Panc1 (cell line): ENCODE results near the gene FBXO17. TPM values are rescaled to one million over a fixed set of nuclear protein-coding genes. Genes with fewer than 3 reads are reported as not detected.

Source experiments
- ATAC-seq: fragments of 200-7000 bp; cut with Tn5 transposase; 2 replicates; pipeline ENCODE4 v1.9.1; 2020; ENCODE audit warnings: mild to moderate bottlenecking, moderate library complexity
- BruUV-seq: library from RNA; stranded (reverse); fragments of 400-500 nt; replicated peaks from 2 replicates; lab custom pipeline; 2021; lab: Mats Ljungman, UMichigan
- CTCF ChIA-PET: fragments of 300-600 bp; sonication (Branson Sonifier 250); formaldehyde crosslinking; loops from one replicate; lab custom pipeline; 2022; ENCODE audit warnings: antibody characterized with exemption; lab: Charles Lee
- POLR2A ChIA-PET: fragments of 300-600 bp; sonication (Branson Sonifier 250); formaldehyde crosslinking; loops from one replicate; lab custom pipeline; 2022; ENCODE audit warnings: antibody characterized with exemption; lab: Charles Lee
- DNase-seq: peaks from one replicate; pipeline ENCODE4 v3.0.0-alpha.2; 2010; ENCODE audit warnings: low read depth, low spot score
- H3K27ac ChIP-seq: 2 replicates; pipeline ENCODE4 v1.5.1; 2011; ENCODE audit warnings: mild to moderate bottlenecking, low read length, inconsistent platforms
- H3K27me3 ChIP-seq: fragments of 200-500 bp; sonication (Bioruptor generic); 2 replicates; pipeline ENCODE4 v1.6.0; 2014; ENCODE audit warnings: low read length, inconsistent platforms; ENCODE audit not compliant: control insufficient read depth, insufficient read depth
- H3K36me3 ChIP-seq: fragments of 200-500 bp; sonication (Bioruptor generic); 2 replicates; pipeline ENCODE4 v1.5.1; 2014; ENCODE audit warnings: inconsistent platforms, mild to moderate bottlenecking, low read length, moderate library complexity; ENCODE audit not compliant: control insufficient read depth, insufficient read depth
- H3K4me1 ChIP-seq: 2 replicates; pipeline ENCODE4 v1.5.1; 2011; ENCODE audit warnings: inconsistent platforms, mild to moderate bottlenecking, low read length, moderate library complexity; ENCODE audit not compliant: control insufficient read depth, insufficient read depth
- H3K4me3 ChIP-seq, 2 experiments: 2 replicates each; pipeline ENCODE4 v1.5.1; 2011 to 2012; ENCODE audit warnings: low read depth in 2 of 2, low read length in 2 of 2, mild to moderate bottlenecking in 2 of 2, inconsistent platforms in 1 of 2, moderate library complexity in 1 of 2
- H3K9me3 ChIP-seq: fragments of 200-500 bp; sonication (Bioruptor generic); 2 replicates; pipeline ENCODE4 v1.5.1; 2014; ENCODE audit warnings: low read depth, mild to moderate bottlenecking, inconsistent platforms, low read length, moderate library complexity; ENCODE audit not compliant: control insufficient read depth, insufficient read depth
- POLR2AphosphoS5 ChIP-seq: IDR thresholded peaks from 2 replicates; pipeline ENCODE4 v1.6.1; 2012; ENCODE audit warnings: mild to moderate bottlenecking, low read depth, low read length, moderate library complexity
- SIN3A ChIP-seq: IDR thresholded peaks from 2 replicates; pipeline ENCODE4 v1.6.1; 2012; ENCODE audit warnings: low read depth, mild to moderate bottlenecking, low read length, moderate library complexity, borderline replicate concordance; ENCODE audit not compliant: insufficient read depth
- TCF7L2 ChIP-seq: IDR thresholded peaks from 2 replicates; pipeline ENCODE4 v1.6.1; 2011; ENCODE audit warnings: mild to moderate bottlenecking, low read depth, low read length, inconsistent platforms
- in situ Hi-C: cut with HindIII; loops from 2 replicates; pipeline ENCODE4 v1.10.0; 2016; ENCODE audit warnings: low sequenced_read_pairs, low pct_unique_long_range_greater_than_20kb
- intact Hi-C: fragments of 100-400 bp; cut with micrococcal nuclease; formaldehyde crosslinking; loops from one replicate; pipeline ENCODE4 v1.10.0; 2022; ENCODE audit not compliant: unreplicated experiment
- total RNA-seq: library from RNA; stranded (reverse); gene quantifications from one replicate; pipeline ENCODE4 v1.2.1, GENCODE V29; 2021; ENCODE audit not compliant: unreplicated experiment
- TF ChIP-seq, protein P1 (sequence below): fragments of 450-650 bp; IDR thresholded peaks from 2 replicates; pipeline ENCODE4 v1.5.1; 2017; ENCODE audit warnings: mild to moderate bottlenecking
- TF ChIP-seq, protein P2 (sequence below), 2 experiments: IDR thresholded peaks; 2 replicates each; pipeline ENCODE4 v1.6.1; 2011 to 2012; ENCODE audit warnings: low read depth in 2 of 2, control low read depth in 1 of 2, low read length in 1 of 2, mild to moderate bottlenecking in 1 of 2, moderate library complexity in 1 of 2; ENCODE audit not compliant: insufficient read depth in 1 of 2

Gene FBXO17
- total RNA-seq, 1 experiment from 2014 or later = 411 TPM

DNA sequence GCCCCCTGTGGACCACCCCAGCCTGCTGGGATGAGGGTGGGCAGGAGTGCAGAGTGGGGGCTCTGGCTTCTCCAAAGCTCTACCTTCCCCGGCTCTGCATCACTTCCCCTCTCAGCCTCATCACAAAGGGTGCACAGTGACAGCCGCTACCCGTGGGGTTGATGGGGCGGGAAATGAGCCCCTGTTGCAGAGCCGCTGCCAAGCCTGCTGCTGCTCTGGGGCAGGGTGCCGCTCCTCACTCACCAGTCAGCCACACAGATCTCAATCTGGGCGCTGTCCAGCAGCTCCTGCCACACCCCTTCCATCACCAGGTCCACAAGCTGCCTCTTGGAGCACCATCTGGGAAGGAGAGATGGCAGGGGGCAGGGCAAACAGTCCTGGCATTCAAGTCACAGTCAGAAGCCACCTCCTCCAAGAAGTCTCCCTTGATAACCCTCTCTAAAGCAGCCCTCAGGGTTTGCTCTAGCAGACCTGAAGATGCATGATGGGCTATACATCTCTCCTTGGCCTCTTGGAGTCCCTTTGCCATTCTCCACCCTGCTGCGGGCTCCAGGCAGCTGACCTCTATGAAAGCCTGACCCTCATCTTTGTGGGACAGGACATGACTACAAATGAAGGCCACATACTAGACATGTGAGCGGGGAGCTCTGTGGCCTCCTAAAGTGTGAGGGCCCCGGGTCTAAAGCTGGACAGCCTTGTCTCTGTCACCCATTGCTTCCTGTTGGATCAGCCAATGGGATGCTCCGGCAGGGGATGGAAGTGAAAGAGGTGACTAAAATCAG lies 29.1 kb downstream of the FBXO17 start:
- no peak overlapping the region for H3K27ac ChIP-seq
- peak; percentile 7 for ATAC-seq
- intact Hi-C loops = loop anchor here (10.0 kb wide), 1 partner anchor 388 kb away; the partner anchor contains the start of gene GMFG
- TF ChIP-seq POLR2AphosphoS5 = no peak; the same call in none of the 2 replicates
- TF ChIP-seq, protein P1, sequence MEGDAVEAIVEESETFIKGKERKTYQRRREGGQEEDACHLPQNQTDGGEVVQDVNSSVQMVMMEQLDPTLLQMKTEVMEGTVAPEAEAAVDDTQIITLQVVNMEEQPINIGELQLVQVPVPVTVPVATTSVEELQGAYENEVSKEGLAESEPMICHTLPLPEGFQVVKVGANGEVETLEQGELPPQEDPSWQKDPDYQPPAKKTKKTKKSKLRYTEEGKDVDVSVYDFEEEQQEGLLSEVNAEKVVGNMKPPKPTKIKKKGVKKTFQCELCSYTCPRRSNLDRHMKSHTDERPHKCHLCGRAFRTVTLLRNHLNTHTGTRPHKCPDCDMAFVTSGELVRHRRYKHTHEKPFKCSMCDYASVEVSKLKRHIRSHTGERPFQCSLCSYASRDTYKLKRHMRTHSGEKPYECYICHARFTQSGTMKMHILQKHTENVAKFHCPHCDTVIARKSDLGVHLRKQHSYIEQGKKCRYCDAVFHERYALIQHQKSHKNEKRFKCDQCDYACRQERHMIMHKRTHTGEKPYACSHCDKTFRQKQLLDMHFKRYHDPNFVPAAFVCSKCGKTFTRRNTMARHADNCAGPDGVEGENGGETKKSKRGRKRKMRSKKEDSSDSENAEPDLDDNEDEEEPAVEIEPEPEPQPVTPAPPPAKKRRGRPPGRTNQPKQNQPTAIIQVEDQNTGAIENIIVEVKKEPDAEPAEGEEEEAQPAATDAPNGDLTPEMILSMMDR = no peak
- TF ChIP-seq, protein P2, sequence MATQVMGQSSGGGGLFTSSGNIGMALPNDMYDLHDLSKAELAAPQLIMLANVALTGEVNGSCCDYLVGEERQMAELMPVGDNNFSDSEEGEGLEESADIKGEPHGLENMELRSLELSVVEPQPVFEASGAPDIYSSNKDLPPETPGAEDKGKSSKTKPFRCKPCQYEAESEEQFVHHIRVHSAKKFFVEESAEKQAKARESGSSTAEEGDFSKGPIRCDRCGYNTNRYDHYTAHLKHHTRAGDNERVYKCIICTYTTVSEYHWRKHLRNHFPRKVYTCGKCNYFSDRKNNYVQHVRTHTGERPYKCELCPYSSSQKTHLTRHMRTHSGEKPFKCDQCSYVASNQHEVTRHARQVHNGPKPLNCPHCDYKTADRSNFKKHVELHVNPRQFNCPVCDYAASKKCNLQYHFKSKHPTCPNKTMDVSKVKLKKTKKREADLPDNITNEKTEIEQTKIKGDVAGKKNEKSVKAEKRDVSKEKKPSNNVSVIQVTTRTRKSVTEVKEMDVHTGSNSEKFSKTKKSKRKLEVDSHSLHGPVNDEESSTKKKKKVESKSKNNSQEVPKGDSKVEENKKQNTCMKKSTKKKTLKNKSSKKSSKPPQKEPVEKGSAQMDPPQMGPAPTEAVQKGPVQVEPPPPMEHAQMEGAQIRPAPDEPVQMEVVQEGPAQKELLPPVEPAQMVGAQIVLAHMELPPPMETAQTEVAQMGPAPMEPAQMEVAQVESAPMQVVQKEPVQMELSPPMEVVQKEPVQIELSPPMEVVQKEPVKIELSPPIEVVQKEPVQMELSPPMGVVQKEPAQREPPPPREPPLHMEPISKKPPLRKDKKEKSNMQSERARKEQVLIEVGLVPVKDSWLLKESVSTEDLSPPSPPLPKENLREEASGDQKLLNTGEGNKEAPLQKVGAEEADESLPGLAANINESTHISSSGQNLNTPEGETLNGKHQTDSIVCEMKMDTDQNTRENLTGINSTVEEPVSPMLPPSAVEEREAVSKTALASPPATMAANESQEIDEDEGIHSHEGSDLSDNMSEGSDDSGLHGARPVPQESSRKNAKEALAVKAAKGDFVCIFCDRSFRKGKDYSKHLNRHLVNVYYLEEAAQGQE (IDR thresholded peaks at IDR 0.05; ENCODE audit: insufficient read depth in 1 of 2, low read depth in 2 of 2, low read length in 1 of 2) = peak in 1 of 2 experiments; percentile 90; a peak in 2 of 4 replicates
- no peak for TF ChIP-seq SIN3A
- TF ChIP-seq TCF7L2 = no peak
- POLR2A ChIA-PET = interaction anchor here (0.6 kb wide), 1 partner anchor 16 kb away, joined by 7 read pairs; no protein-coding TSS in a partner anchor
- no peaks in the 10 kb centered on the region for H3K4me1 ChIP-seq
- H3K9me3 ChIP-seq = no peaks in the 10 kb centered on the region
- no peak overlapping the region for H3K4me3 ChIP-seq
- in situ Hi-C loops = no loop called here
- no peaks in the 10 kb centered on the region for H3K27me3 ChIP-seq
- BruUV-seq = no TSS peak
- peaks cover 13% of the 10 kb centered on the region for H3K36me3 ChIP-seq
- CTCF ChIA-PET = interaction anchor here (0.5 to 0.7 kb wide), 2 partner anchors 226 to 422 kb away, joined by 3 to 5 read pairs; no protein-coding TSS in a partner anchor
- no peak for DNase-seq

DNA sequence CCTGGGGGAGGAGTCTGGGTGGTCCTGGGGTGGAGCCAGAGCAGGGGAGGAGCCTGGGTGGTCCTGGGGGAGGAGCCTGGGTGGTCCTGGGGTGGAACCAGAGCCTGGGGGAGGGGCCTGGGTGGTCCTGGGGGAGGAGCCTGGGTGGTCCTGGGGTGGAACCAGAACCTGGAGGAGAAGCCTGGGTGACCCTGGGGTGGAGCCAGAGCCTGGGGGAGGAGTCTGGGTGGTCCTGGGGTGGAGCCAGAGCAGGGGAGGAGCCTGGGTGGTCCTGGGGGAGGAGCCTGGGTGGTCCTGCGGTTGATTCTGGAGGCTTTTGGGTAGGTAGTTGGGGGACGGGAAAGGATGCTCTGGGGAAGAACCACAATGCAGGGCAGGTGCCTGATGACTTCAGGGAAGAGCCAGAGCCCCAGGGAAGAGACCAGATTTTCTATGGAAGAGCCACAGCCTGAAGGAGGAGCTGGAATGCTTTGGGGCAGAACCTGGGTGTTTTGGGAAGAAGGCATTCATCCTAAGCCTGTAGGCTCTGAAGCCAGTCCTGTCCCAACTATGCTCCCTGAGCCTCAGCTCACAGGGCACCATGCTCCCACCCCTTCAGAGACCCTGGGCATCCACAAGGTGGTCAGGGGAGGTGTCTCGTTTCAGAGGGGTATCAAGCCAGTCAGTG lies 29.8 kb downstream of the FBXO17 start:
- ChIA-PET POLR2A (no interaction called here), CTCF (interaction anchor here (0.7 to 1.3 kb wide), 2 partner anchors 15 to 225 kb away, joined by 3 to 14 read pairs; partner anchors contain the start of genes MRPS12 and SARS2)
- ATAC-seq (peak; percentile 21), DNase-seq (no peak)
- TF ChIP-seq POLR2AphosphoS5 (0 out of 2 replicates have a peak, but pooled peaks have one; percentile 46), SIN3A (no peak; the same call in 1 of the 2 replicates)
- in situ Hi-C loops = no loop called here
- intact Hi-C loops = loop anchor here (10.0 kb wide), 1 partner anchor 389 kb away; the partner anchor contains the start of gene GMFG
- H3K27ac ChIP-seq = no peak overlapping the region
- H3K4me3 ChIP-seq = no peak overlapping the region
- no peaks in the 10 kb centered on the region for H3K4me1 ChIP-seq
- H3K27me3 ChIP-seq = no peaks in the 10 kb centered on the region
- H3K36me3 ChIP-seq = peaks cover 13% of the 10 kb centered on the region
- BruUV-seq = no TSS peak
- no peaks in the 10 kb centered on the region for H3K9me3 ChIP-seq
